Neuron (in vitro differentiated cells): ENCODE data around the gene TGFB1I1.
"Not testable (repeated sequence)": the region's sequence is repeated elsewhere in the genome, so short reads cannot be mapped to it uniquely, and the experiment has no call there.

ENCODE experiments used
- H2AFZ ChIP-seq: one replicate; pipeline ENCODE4 v1.6.1; 2013; ENCODE audit warnings: low read depth, mild to moderate bottlenecking, inconsistent platforms, low read length, moderate library complexity
- H3K27me3 ChIP-seq: one replicate; pipeline ENCODE4 v1.6.1; 2013; ENCODE audit warnings: low read length; ENCODE audit not compliant: insufficient read depth
- H3K36me3 ChIP-seq: one replicate; pipeline ENCODE4 v1.6.1; 2013; ENCODE audit warnings: low read length; ENCODE audit not compliant: insufficient read depth
- H3K4me1 ChIP-seq: one replicate; pipeline ENCODE4 v1.6.1; 2013; ENCODE audit warnings: low read length; ENCODE audit not compliant: insufficient read depth
- H3K4me3 ChIP-seq: 2 replicates; pipeline ENCODE4 v1.5.1; 2013; ENCODE audit warnings: mild to moderate bottlenecking, low read length, moderate library complexity
- H3K9me3 ChIP-seq: one replicate; pipeline ENCODE4 v1.6.1; 2013; ENCODE audit warnings: low read length

The TGFB1I1 gene

DNA sequence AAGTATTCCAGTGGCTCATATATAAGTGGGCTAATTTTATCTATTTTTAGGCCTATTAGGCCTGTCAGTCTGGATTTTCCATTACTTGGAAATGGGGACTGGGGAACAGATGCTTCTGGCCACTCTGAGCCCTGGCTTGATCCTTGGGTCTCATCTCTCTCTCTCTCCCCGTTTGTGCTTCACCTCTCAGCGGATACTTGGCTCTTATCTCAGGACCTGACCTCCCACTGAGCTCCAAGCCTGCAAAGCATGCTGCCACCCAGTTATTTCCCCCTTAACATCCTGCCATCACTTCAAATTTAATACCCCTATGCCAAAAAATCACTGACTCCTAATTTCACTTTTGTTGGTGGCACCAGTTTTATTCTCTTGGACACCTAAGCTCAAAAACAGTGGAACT is 33.5 kb upstream of the TGFB1I1 start:
- no peaks in the 10 kb centered on the region for H3K27me3 ChIP-seq
- no peak overlapping the region for H3K4me3 ChIP-seq
- no peaks in the 10 kb centered on the region for H3K4me1 ChIP-seq
- H2AFZ ChIP-seq = no peak overlapping the region
- no peaks in the 10 kb centered on the region for H3K36me3 ChIP-seq
- no peaks in the 10 kb centered on the region for H3K9me3 ChIP-seq

DNA sequence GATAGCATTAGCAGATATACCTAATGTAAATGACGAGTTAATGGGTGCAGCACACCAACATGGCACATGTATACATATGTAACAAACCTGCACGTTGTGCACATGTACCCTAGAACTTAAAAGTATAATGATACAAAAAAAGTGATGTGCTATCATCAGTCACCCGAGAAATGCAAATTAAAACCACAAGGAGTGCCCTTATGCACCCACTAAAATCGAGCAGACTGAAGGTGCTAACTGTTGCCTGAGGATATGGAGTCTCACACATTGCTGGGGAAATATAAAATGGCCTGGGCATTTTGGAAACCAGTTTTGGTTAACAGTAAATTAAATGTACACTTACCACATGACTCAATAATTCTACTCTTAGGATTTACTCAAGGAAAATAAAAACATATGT is 32.9 kb upstream of the TGFB1I1 start:
- not testable (repeated sequence) for H3K9me3 ChIP-seq, H3K4me3 ChIP-seq, H3K4me1 ChIP-seq

DNA sequence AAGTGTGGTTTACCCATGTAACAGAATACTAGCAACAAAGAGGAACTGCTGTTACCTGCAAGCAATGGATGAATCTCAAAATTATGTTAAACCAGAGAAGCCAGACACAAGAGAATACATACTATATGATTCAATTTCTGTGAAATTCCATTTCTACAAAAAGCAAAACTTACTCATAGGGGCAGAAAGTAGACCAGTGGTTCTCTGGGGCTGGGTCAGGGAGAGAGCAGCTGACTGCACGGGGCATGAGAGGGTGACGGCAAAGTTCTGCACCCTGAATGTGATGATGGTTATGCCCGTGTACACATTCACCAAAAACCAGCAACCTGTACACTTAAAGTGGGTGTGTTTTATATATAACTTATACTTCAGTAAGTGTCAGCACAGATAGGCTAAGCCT is 32.4 kb upstream of the TGFB1I1 start:
- H3K9me3 ChIP-seq = no peaks in the 10 kb centered on the region
- no peaks in the 10 kb centered on the region for H3K36me3 ChIP-seq
- H2AFZ ChIP-seq = no peak overlapping the region
- no peak overlapping the region for H3K4me3 ChIP-seq
- H3K27me3 ChIP-seq = no peaks in the 10 kb centered on the region
- no peaks in the 10 kb centered on the region for H3K4me1 ChIP-seq

More for the DNA sequence above, 32.9 kb upstream of the TGFB1I1 start:
- H3K27me3 ChIP-seq, H2AFZ ChIP-seq, H3K36me3 ChIP-seq: not testable (repeated sequence)

DNA sequence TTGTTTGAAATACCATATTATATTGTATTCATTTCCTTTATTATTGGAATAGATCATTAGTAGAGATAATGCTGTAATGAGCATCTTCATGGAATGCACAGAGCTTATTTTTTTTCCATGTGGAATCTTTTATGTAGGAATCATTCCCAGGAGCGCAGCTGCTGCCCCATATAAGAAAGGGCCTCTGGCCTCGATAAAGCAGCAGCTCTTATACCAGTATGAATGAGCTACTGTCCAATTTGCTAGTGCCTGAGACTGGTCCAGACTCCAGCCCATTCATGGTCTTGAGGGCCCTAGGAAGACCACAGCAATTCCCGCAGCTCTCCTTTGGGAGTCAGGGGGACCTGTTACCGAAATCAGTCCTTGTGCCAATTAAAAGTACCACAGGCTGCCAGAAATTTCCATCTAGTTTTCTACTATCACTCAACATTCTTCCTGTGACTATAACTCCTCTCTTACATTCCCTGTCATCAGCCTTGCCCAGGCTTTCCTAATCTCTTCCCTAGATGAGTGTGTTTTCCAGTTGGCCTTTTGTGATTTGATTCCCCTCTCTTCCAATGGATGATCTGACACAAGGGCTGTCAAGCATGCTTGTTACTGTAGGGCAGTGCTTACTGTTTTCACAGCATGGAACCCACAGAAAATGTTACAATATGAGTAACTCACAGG is 31.3 kb upstream of the TGFB1I1 start:
- no peaks in the 10 kb centered on the region for H3K9me3 ChIP-seq
- H3K4me1 ChIP-seq = no peaks in the 10 kb centered on the region
- H3K4me3 ChIP-seq = no peak overlapping the region
- no peak overlapping the region for H2AFZ ChIP-seq
- no peaks in the 10 kb centered on the region for H3K27me3 ChIP-seq
- H3K36me3 ChIP-seq = no peaks in the 10 kb centered on the region

DNA sequence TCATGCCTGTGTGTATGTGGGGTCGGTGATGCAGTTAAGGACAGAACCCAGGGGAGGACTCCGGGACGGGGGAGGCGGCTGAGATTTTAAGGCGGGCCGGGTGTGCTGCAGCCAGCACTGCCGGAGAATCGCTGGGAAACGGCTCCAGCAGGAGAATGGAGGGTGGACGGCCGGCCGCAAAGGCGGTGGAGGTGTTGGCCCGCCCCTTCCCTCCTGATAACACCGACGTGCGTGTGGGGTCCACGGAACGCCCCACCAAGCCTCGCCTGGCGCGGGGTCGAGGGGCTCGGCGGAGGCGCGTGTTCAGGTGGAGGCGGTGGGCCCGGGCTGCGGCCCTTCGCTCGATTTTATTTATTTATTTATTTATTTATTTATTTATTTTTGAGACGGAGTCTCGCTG is 30.0 kb upstream of the TGFB1I1 start:
- H3K9me3 ChIP-seq = no peaks in the 10 kb centered on the region
- H3K4me3 ChIP-seq = peak overlapping the region; percentile 63
- H3K36me3 ChIP-seq = no peaks in the 10 kb centered on the region
- H2AFZ ChIP-seq = no peak overlapping the region
- no peaks in the 10 kb centered on the region for H3K4me1 ChIP-seq
- no peaks in the 10 kb centered on the region for H3K27me3 ChIP-seq

DNA sequence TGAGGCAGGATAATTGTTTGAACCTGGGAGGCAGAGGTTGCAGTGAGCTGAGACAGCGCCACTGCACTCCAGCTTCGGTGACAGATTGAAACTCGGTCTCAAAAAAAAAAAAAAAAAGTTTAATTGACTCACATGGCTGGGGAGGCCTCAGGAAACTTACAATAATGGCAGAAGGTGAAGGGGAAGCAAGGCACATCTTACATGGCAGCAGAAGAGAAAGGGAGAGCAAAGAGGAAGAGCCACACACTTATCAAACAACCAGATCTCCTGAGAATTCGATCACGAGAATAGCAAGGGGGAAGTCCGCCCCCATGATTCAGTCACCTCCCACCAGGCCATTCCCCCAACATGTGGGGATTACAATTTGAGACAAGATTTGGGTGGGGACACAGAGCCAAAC is 26.0 kb upstream of the TGFB1I1 start:
- H3K4me1 ChIP-seq, H3K4me3 ChIP-seq, H3K27me3 ChIP-seq, H3K36me3 ChIP-seq, H2AFZ ChIP-seq, H3K9me3 ChIP-seq: not testable (repeated sequence)

DNA sequence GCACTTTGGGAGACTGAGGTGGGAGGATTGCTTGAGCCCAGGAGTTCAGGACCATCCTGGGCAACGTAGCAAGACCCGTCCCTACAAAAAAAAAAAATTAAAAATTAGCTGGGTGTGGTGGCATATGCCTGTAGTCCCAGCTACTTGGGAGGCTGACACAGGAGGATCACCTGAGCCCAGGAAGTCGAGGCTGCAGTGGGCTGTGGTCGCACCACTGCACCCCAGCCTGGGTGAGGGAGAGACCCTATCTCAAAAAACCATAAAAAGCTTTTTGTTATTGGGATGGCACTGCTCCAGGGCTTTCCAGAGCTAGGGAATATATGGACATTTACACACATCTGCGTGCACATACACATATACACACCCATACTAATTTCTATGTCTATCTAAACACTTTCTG is 20.8 kb upstream of the TGFB1I1 start:
- Histone ChIP-seq H2AFZ (no peak overlapping the region), H3K36me3 (no peaks in the 10 kb centered on the region), H3K27me3 (no peaks in the 10 kb centered on the region), H3K9me3 (no peaks in the 10 kb centered on the region), H3K4me1 (peaks cover 15% of the 10 kb centered on the region), H3K4me3 (no peak overlapping the region)

DNA sequence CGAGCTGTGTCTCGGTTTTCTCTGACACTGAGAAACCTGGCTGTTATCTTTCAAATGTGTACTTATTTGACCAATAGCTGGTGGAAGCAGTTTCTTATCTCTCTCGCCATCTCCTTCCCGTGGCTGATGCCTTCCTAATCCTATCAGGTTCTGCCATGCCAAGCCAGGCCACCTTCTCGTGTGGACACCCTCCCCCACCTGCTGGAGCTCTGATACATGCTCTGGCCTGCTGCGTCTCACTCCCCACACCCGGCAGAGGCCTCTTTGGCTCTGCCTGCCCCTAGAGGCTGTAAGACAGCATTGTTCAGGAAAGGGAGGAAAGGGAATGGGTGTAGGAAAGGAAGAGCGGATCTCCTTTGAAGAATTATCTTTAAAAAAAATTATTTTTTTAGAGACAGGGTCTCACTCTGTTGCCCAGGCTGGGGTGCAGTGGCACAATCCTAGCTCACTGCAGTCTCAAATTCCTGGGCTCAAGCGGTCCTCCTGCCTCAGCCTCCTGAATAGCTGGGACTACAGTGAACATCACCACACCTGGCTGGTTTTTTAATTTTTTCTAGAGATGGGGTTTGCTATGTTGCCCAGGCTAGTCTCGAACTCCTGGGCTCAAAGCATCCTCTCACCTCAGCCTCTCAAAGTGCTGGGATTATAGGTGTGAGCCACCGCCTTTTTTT is 20.1 kb upstream of the TGFB1I1 start:
- Histone ChIP-seq H3K36me3 (peaks cover 4% of the 10 kb centered on the region), H3K4me3 (no peak overlapping the region), H3K4me1 (peaks cover 15% of the 10 kb centered on the region), H2AFZ (no peak overlapping the region), H3K27me3 (no peaks in the 10 kb centered on the region), H3K9me3 (no peaks in the 10 kb centered on the region)

DNA sequence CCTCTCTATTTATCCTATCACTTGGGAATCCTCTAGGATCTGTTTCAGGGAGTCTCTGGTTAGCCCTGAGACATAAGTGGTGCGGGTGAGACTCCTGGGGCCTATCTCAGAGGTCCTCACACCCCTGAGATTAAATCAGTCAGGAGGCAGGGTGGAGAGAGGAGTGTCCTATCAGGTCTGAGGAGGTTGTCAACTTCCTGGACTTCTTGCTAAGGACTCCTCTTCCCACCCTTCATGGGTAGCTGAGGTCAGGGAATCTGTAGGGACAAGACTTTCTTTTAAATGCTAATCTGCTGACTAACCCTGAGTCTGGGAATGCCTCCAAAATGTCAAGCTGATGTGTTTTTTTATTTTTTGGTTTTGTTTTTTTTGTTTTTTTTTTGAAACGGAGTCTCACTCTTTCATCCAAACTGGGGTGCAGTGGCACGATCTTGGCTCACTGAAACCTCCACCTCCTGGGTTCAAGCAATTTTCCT is 19.3 kb upstream of the TGFB1I1 start:
- Histone ChIP-seq H3K4me3 (no peak overlapping the region), H3K36me3 (peaks cover 7% of the 10 kb centered on the region), H3K27me3 (no peaks in the 10 kb centered on the region), H3K9me3 (no peaks in the 10 kb centered on the region), H2AFZ (no peak overlapping the region), H3K4me1 (peaks cover 17% of the 10 kb centered on the region)

DNA sequence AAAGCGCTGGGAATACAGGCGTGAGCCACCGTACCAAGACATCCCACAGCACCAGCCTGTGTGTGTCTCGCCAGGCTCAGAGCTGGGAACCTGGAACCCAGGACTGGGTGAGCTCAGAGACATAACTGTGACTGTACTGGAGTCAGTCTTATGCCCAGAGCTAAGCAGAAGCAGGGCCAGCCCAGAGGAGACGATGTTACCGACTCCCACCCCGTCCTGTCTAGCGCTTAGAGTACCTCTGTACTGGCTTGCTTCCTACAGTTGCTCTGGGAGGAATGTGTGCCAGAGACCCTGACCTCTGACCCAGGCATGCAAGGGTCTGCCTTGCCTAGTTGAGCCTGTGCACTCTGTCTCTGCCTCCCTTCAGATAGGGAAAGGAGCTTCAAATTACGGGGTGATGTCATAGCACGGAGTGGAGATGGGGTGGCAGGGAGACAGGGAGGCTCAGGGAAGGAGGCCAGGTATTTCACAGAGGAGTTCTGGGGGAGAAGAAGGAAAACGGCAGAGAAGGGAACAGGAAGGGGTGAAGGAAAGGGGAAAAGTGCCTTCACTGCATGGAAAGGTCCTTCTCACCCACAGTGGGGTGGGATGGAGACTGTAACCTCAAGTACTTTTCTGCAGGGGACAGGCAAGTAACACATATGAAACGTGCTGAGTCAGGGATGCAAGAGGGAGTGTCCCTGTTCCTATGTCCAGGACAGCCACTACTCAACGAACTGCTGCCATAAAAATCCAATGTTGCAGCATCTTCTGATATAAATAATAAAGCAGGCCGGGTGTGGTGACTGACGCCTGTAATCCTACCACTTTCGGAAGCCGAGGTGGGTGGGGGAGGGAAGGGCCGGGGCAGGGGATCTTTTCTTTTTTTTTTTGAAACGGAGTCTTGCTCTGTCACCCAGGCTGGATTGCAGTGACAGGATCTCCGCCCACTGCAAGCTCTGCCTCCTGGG is 18.4 kb upstream of the TGFB1I1 start:
- H3K27me3 ChIP-seq = no peaks in the 10 kb centered on the region
- H2AFZ ChIP-seq = no peak overlapping the region
- H3K4me1 ChIP-seq = peaks cover 26% of the 10 kb centered on the region
- peaks cover 7% of the 10 kb centered on the region for H3K36me3 ChIP-seq
- no peaks in the 10 kb centered on the region for H3K9me3 ChIP-seq
- H3K4me3 ChIP-seq = no peak overlapping the region

DNA sequence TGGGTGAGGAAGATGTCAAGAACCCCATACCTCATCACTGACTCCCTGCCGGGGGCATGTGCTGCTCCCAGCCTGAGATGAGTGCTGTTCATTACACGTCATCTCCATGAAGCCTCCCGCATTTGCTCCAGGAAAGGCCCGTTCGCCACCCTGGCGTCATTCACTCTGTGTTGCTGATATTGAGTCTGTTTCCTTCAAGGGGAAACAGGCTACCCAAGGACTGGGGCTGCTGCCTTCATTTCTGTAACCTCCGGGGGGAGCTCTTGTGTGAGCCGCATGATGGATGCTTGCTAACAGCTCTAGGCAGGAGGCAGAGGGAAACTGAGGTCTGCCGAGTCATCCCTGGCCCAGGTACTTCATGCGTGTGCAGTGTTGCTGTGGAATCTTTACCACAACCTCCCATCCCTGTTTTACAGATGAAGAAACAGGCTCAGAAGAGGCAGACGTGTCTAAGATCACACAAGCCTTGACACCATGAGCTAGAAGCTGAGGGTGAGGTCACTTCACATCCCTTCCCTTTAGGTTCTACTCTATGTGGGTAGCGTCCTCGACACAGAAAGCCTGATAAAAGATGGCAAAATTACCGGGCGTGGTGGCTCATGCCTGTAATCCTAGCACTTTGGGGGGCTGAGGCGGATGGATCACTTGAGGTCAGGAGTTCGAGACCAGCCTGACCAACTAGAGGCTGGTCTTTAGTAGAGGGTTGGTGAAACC is 16.2 kb upstream of the TGFB1I1 start:
- Histone ChIP-seq H2AFZ (no peak overlapping the region), H3K4me1 (peaks cover 32% of the 10 kb centered on the region), H3K4me3 (no peak overlapping the region), H3K9me3 (no peaks in the 10 kb centered on the region), H3K36me3 (peaks cover 7% of the 10 kb centered on the region), H3K27me3 (no peaks in the 10 kb centered on the region)

DNA sequence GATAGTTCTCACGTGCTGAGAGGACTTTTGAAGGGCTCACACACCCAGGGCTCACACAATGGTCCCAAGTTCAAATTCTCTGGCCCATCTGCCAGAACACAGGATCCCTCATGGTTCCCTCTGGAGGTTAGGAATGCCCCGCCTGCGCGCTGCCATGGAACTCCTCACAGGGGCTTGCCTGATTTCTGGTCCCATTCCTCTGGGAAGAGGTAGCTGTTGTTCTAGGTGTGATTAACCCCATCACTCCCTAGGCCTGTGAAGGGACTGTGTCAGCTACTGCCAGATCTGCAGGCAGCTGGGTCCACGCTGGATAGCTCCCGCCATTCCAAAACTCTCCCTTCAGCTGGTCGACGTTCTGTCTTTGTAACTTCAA is 15.0 kb upstream of the TGFB1I1 start:
- Histone ChIP-seq H2AFZ (no peak overlapping the region), H3K27me3 (no peaks in the 10 kb centered on the region), H3K4me3 (no peak overlapping the region), H3K36me3 (peaks cover 12% of the 10 kb centered on the region), H3K9me3 (no peaks in the 10 kb centered on the region), H3K4me1 (peaks cover 34% of the 10 kb centered on the region)
